ENCODE data around the gene SRC. TPM values are rescaled to one million over a fixed set of nuclear protein-coding genes. Genes with fewer than 3 reads are reported as not detected.

Gene SRC
- total and polyA plus RNA-seq, 2 of the 8 experiments (the other 6 are each of a cell fraction or from before 2014, with no cell fraction given): 27.6 to 28.8 TPM

- Histone ChIP-seq H3K27ac (ENCODE audit: low read depth, low read length) (0 out of 2 replicates have a peak overlapping the region, but pooled peaks have one; percentile 29), H3K4me2 (ENCODE audit: insufficient read depth in 1 of 2, low read depth in 2 of 2, low read length in 2 of 2) (no peak overlapping the region), H3K4ac (replicated peaks; ENCODE audit: insufficient read length, low read depth, low read length) (no peak overlapping the region), H3K27me3 (replicated peaks in 1 of 4; ENCODE audit: control insufficient read depth in 3 of 4, extremely low read depth in 1 of 4, insufficient read depth in 3 of 4, low read length in 3 of 4) (no peaks in the 10 kb centered on the region), H3K14ac (ENCODE audit: insufficient read length) (no peak overlapping the region), H3K36me3 (ENCODE audit: control insufficient read depth in 2 of 4, insufficient read depth in 4 of 4, low read length in 3 of 4) (peaks cover 4 to 27% (median 9%) of the 10 kb centered on the region in 4 experiments; a peak in 6 of 8 replicates), H3K79me2 (ENCODE audit: control insufficient read depth in 1 of 2, insufficient read depth in 2 of 2, low read length in 2 of 2) (no peaks in the 10 kb centered on the region), H3K4me1 (replicated peaks in 1 of 4; ENCODE audit: control insufficient read depth in 3 of 4, insufficient read depth in 4 of 4, low read length in 3 of 4) (peaks cover 0 to 36% (median 28%) of the 10 kb centered on the region in 4 experiments; a peak in 6 of 7 replicates), H2BK5ac (ENCODE audit: low read depth, low read length) (peak overlapping the region; percentile 93; the same call in 1 of the 2 replicates), H2AK5ac (ENCODE audit: low read depth, low read length) (0 out of 2 replicates have a peak overlapping the region, but pooled peaks have one; percentile 86), H4K91ac (replicated peaks; ENCODE audit: insufficient read length, low read length) (peak overlapping the region; percentile 97), H4K8ac (ENCODE audit: extremely low read depth, insufficient read depth, low read length) (peak overlapping the region; percentile 63; the same call in 1 of the 2 replicates), H3K18ac (ENCODE audit: extremely low read depth, low read length) (no peak overlapping the region), H2AFZ (ENCODE audit: low read length) (no peak overlapping the region), H2BK20ac (ENCODE audit: low read length) (0 out of 2 replicates have a peak overlapping the region, but pooled peaks have one; percentile 15), H2BK12ac (ENCODE audit: low read depth, low read length) (peak overlapping the region; percentile 99; the same call in 1 of the 2 replicates), H3K23me2 (ENCODE audit: low read depth, low read length) (peaks cover 2% of the 10 kb centered on the region; the same call in 1 of the 2 replicates), H3K56ac (replicated peaks; ENCODE audit: insufficient read length, low read depth, low read length) (no peak overlapping the region), H2BK120ac (replicated peaks; ENCODE audit: low read depth, low read length) (peak overlapping the region; percentile 31), H3K9me3 (ENCODE audit: insufficient read depth in 2 of 2, low read depth in 1 of 2, low read length in 1 of 2) (no peaks in the 10 kb centered on the region), H3K23ac (ENCODE audit: insufficient read length) (no peak overlapping the region), H2BK15ac (ENCODE audit: low read length) (no peak overlapping the region), H3K9ac (replicated peaks in 1 of 4; ENCODE audit: extremely low read depth in 1 of 4, low read depth in 3 of 4, low read length in 3 of 4) (no peak overlapping the region), H3K4me3 (ENCODE audit: extremely low read depth in 1 of 4, insufficient read depth in 2 of 4, low read depth in 3 of 4, low read length in 4 of 4) (no peak overlapping the region), H3K79me1 (ENCODE audit: low read depth, low read length) (no peaks in the 10 kb centered on the region), H4K5ac (ENCODE audit: insufficient read length, low read depth, low read length) (no peak overlapping the region), H4K20me1 (replicated peaks in 1 of 2; ENCODE audit: control insufficient read depth in 1 of 2, insufficient read depth in 2 of 2, low read length in 2 of 2) (peaks cover 0 to 3% of the 10 kb centered on the region in 2 experiments)
- ChIA-PET CTCF (ENCODE audit: partially characterized antibody) (interaction anchor here (0.7 to 4.0 kb wide), 16 partner anchors 9 to 145 kb away, joined by 3 to 39 read pairs (median 4); partner anchors contain the start of genes BLCAP and NNAT), POLR2A (ENCODE audit: partially characterized antibody) (interaction anchor here (0.8 to 3.5 kb wide), 4 partner anchors 8 to 121 kb away, joined by 3 to 24 read pairs (median 3); no protein-coding TSS in a partner anchor)
- 92% methylated on average over 15 of the region's 15 CpGs; no CpG with 5 or more reads in 1 of the 2 experiments for WGBS, 2 experiments (ENCODE audit: extremely low coverage in 1 of 2, insufficient coverage in 1 of 2, insufficient read length in 1 of 2, insufficient replicate concordance in 2 of 2, low coverage in 1 of 2, low lambda C conversion rate in 2 of 2, missing lambda C conversion rate in 1 of 2)
- TF ChIP-seq KDM1A (IDR thresholded peaks at IDR 0.05; ENCODE audit: borderline replicate concordance, low read length) (peak; percentile 20; the same call in 1 of the 2 replicates), SRF (IDR thresholded peaks at IDR 0.05; ENCODE audit: low read depth, low read length) (no peak)
- TF ChIP-seq, protein P1, sequence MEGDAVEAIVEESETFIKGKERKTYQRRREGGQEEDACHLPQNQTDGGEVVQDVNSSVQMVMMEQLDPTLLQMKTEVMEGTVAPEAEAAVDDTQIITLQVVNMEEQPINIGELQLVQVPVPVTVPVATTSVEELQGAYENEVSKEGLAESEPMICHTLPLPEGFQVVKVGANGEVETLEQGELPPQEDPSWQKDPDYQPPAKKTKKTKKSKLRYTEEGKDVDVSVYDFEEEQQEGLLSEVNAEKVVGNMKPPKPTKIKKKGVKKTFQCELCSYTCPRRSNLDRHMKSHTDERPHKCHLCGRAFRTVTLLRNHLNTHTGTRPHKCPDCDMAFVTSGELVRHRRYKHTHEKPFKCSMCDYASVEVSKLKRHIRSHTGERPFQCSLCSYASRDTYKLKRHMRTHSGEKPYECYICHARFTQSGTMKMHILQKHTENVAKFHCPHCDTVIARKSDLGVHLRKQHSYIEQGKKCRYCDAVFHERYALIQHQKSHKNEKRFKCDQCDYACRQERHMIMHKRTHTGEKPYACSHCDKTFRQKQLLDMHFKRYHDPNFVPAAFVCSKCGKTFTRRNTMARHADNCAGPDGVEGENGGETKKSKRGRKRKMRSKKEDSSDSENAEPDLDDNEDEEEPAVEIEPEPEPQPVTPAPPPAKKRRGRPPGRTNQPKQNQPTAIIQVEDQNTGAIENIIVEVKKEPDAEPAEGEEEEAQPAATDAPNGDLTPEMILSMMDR (IDR thresholded peaks at IDR 0.05; ENCODE audit: control extremely low read depth in 1 of 3, insufficient read depth in 1 of 3, low read depth in 1 of 3, low read length in 3 of 3): peak in 2 of 3 experiments; percentile 16 to 18; a peak in 2 of 4 replicates
- FAIRE-seq: no peak
- no peak for DNase-seq (ENCODE audit: low read depth in 1 of 2, low spot score in 2 of 2)
Observed at GRCh38 chr20:37398750-37399621, 53.0 kb downstream of the SRC start.

Measured in H1 (cell line).